ENCODE data around the gene FOXA1.

FOXA1 gene

DNA sequence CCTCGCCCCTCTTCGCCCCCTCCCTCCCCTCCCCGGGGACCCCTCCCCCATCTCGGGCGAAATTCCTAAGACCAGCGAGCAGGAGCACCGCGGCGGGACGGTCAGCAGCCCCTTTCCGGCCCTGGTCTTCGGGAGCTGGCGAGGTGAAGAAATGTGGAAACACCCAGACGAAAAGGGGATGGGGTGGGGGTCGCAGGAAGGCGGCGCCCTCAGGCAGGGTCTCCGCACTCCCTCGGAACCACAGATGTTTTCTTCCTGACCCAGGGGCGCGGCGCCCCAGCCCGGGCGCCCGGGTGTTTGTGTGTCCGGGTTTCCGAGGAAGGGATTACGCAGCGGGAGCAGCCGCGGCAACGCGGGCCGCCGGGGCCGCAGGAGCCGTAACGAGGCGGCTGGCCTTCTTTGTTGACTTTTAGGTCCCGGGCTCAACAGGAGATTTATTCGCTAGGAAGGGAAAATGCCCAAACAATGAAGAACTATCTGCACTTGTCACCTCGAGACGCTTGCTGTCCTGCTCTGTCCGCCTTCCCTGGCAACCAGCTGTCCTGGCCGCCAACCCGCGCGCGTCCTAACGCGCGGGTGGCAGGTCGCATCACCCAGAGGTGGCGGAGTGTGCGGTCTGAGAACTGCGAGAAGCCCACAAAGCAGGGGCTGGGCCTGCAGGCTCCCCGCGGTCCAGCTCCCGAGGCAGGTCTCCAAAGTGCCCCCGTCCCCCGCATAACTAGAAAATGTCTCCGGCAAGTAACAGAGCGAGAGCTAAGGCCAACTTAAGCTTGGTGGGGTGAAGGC, 7.0 kb downstream of the FOXA1 start:
- H3K4me3 ChIP-seq (ENCODE audit: low read length in 2 of 2): peak overlapping the region in 1 of 2 donors; percentile 8
- no peak overlapping the region for H3K27ac ChIP-seq (ENCODE audit: low read length)
- H3K27me3 ChIP-seq (ENCODE audit: control insufficient read depth in 1 of 2, insufficient read depth in 2 of 2, low read length in 2 of 2): peaks cover 64 to 95% of the 10 kb centered on the region in 2 donors
- no peaks in the 10 kb centered on the region for H3K36me3 ChIP-seq (ENCODE audit: control insufficient read depth in 2 of 2, insufficient read depth in 2 of 2, low read length in 2 of 2)
- peaks cover 0 to 4% of the 10 kb centered on the region in 2 donors for H3K9me3 ChIP-seq (ENCODE audit: control insufficient read depth in 2 of 2, low read length in 2 of 2)
- peaks cover 19% of the 10 kb centered on the region for H3K4me1 ChIP-seq (ENCODE audit: control insufficient read depth, insufficient read depth, low read length)
- H3K9ac ChIP-seq (ENCODE audit: low read length in 2 of 2): no peak overlapping the region

DNA sequence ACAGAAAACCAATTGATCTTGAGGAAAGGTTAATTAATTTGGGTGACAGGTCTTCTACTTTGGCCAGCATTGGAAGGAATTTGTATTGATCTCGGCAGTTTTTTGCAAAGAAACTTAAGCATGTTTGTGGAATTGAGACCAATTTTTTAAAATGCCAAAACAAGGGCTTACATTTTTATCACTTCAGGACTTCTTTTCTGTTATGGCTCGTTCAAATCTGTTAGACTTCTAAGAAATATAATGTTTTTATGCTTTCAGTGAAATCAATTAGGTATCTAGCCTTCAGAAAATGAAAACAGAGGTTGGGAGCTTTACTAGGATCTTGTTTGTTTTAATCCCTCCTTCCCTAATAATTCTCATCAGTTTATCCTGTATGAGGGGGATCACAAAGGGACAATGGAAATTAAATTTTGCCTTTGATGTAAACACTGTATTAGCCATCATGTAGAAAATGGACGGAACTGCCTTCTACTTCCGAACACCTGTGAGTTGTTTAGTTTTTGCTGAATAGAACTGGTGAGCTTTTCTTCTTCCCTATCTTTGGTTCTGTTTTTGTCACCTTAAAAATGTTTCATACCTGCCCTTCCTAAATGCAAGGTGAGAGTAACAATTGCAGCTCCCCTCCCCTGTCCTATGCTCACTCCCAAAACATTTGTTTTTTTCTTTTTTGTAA, 7.8 kb downstream of the FOXA1 start:
- Histone ChIP-seq H3K4me3 (ENCODE audit: low read length in 2 of 2) (no peak overlapping the region), H3K27ac (ENCODE audit: low read length) (no peak overlapping the region), H3K4me1 (ENCODE audit: control insufficient read depth, insufficient read depth, low read length) (peaks cover 17% of the 10 kb centered on the region), H3K27me3 (ENCODE audit: control insufficient read depth in 1 of 2, insufficient read depth in 2 of 2, low read length in 2 of 2) (peaks cover 56 to 90% of the 10 kb centered on the region in 2 donors), H3K36me3 (ENCODE audit: control insufficient read depth in 2 of 2, insufficient read depth in 2 of 2, low read length in 2 of 2) (no peaks in the 10 kb centered on the region), H3K9ac (ENCODE audit: low read length in 2 of 2) (no peak overlapping the region), H3K9me3 (ENCODE audit: control insufficient read depth in 2 of 2, low read length in 2 of 2) (peaks cover 0 to 4% of the 10 kb centered on the region in 2 donors)

- no peak overlapping the region for H3K4me3 ChIP-seq (ENCODE audit: low read length in 2 of 2)
- H3K9ac ChIP-seq (ENCODE audit: low read length in 2 of 2): no peak overlapping the region
- H3K4me1 ChIP-seq (ENCODE audit: control insufficient read depth, insufficient read depth, low read length): peaks cover 17% of the 10 kb centered on the region
Measured at GRCh38 chr14:37586797-37587130, 8.3 kb downstream of the FOXA1 start.

GRCh38 chr14:37585971-37586796, 8.9 kb downstream of the FOXA1 start:
- no peak overlapping the region for H3K9ac ChIP-seq (ENCODE audit: low read length in 2 of 2)
- peaks cover 51 to 80% of the 10 kb centered on the region in 2 donors for H3K27me3 ChIP-seq (ENCODE audit: control insufficient read depth in 1 of 2, insufficient read depth in 2 of 2, low read length in 2 of 2)
- H3K36me3 ChIP-seq (ENCODE audit: control insufficient read depth in 2 of 2, insufficient read depth in 2 of 2, low read length in 2 of 2): no peaks in the 10 kb centered on the region
- no peak overlapping the region for H3K4me3 ChIP-seq (ENCODE audit: low read length in 2 of 2)
- H3K4me1 ChIP-seq (ENCODE audit: control insufficient read depth, insufficient read depth, low read length): peaks cover 15% of the 10 kb centered on the region
- H3K27ac ChIP-seq (ENCODE audit: low read length): no peak overlapping the region
- peaks cover 0 to 4% of the 10 kb centered on the region in 2 donors for H3K9me3 ChIP-seq (ENCODE audit: control insufficient read depth in 2 of 2, low read length in 2 of 2)

More at GRCh38 chr14:37586797-37587130, 8.3 kb downstream of the FOXA1 start:
- Histone ChIP-seq H3K27me3 (ENCODE audit: control insufficient read depth in 1 of 2, insufficient read depth in 2 of 2, low read length in 2 of 2) (peaks cover 55 to 85% of the 10 kb centered on the region in 2 donors), H3K36me3 (ENCODE audit: control insufficient read depth in 2 of 2, insufficient read depth in 2 of 2, low read length in 2 of 2) (no peaks in the 10 kb centered on the region), H3K9me3 (ENCODE audit: control insufficient read depth in 2 of 2, low read length in 2 of 2) (peaks cover 0 to 4% of the 10 kb centered on the region in 2 donors), H3K27ac (ENCODE audit: low read length) (no peak overlapping the region)

GRCh38 chr14:37585101-37585511, 9.9 kb downstream of the FOXA1 start:
- no peak overlapping the region for H3K9ac ChIP-seq (ENCODE audit: low read length in 2 of 2)
- peaks cover 42 to 69% of the 10 kb centered on the region in 2 donors for H3K27me3 ChIP-seq (ENCODE audit: control insufficient read depth in 1 of 2, insufficient read depth in 2 of 2, low read length in 2 of 2)
- no peaks in the 10 kb centered on the region for H3K36me3 ChIP-seq (ENCODE audit: control insufficient read depth in 2 of 2, insufficient read depth in 2 of 2, low read length in 2 of 2)
- no peak overlapping the region for H3K27ac ChIP-seq (ENCODE audit: low read length)
- H3K9me3 ChIP-seq (ENCODE audit: control insufficient read depth in 2 of 2, low read length in 2 of 2): no peaks in the 10 kb centered on the region
- no peak overlapping the region for H3K4me3 ChIP-seq (ENCODE audit: low read length in 2 of 2)
- H3K4me1 ChIP-seq (ENCODE audit: control insufficient read depth, insufficient read depth, low read length): peaks cover 15% of the 10 kb centered on the region

DNA sequence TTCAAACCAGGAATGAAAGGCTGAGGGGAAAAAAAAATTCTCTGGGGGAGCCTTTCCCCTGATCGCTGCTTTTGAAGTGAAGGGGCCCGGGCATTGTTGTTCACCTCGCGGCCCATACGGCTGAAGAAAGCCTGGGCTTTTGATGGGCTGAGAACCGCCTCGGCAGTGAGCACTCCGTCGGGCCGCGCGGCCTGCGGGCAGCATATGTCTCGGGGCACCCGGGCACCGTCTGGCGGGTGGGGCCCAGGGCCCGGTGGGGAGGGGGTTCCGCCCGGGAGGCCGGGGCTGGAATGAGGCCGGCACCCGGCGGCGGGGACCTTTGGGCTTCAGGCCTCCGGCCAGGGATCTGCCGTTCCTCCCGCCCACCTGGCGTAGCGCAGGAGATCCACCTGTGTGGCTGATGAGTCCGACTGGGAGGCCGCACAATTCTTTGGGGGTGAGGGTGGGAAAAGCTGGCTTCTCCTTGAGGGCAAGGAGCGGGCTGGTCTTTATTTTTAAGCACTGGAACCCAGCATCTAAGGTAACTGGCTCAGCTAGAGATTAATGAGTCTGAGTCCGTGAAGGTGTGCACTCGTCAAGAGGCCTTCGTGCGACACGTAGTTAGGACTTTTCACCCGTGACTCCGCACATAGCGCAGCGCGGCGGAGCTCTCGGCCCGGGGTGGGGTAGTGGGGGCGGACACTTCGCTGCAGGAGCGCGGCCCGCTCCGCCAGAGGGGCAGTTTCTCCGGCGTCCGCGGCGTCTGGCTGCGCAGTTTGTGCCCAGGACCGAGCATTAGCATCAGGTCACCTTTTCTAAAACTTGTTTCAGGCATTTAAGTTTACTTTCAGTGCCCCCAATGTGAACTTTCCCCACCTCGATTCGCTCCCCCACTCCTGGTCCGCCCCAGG, 10.6 kb downstream of the FOXA1 start:
- H3K27me3 ChIP-seq (ENCODE audit: control insufficient read depth in 1 of 2, insufficient read depth in 2 of 2, low read length in 2 of 2): peaks cover 40 to 65% of the 10 kb centered on the region in 2 donors
- no peak overlapping the region for H3K9ac ChIP-seq (ENCODE audit: low read length in 2 of 2)
- H3K4me3 ChIP-seq (ENCODE audit: low read length in 2 of 2): no peak overlapping the region
- H3K36me3 ChIP-seq (ENCODE audit: control insufficient read depth in 2 of 2, insufficient read depth in 2 of 2, low read length in 2 of 2): no peaks in the 10 kb centered on the region
- H3K4me1 ChIP-seq (ENCODE audit: control insufficient read depth, insufficient read depth, low read length): peaks cover 15% of the 10 kb centered on the region
- no peaks in the 10 kb centered on the region for H3K9me3 ChIP-seq (ENCODE audit: control insufficient read depth in 2 of 2, low read length in 2 of 2)
- no peak overlapping the region for H3K27ac ChIP-seq (ENCODE audit: low read length)

DNA sequence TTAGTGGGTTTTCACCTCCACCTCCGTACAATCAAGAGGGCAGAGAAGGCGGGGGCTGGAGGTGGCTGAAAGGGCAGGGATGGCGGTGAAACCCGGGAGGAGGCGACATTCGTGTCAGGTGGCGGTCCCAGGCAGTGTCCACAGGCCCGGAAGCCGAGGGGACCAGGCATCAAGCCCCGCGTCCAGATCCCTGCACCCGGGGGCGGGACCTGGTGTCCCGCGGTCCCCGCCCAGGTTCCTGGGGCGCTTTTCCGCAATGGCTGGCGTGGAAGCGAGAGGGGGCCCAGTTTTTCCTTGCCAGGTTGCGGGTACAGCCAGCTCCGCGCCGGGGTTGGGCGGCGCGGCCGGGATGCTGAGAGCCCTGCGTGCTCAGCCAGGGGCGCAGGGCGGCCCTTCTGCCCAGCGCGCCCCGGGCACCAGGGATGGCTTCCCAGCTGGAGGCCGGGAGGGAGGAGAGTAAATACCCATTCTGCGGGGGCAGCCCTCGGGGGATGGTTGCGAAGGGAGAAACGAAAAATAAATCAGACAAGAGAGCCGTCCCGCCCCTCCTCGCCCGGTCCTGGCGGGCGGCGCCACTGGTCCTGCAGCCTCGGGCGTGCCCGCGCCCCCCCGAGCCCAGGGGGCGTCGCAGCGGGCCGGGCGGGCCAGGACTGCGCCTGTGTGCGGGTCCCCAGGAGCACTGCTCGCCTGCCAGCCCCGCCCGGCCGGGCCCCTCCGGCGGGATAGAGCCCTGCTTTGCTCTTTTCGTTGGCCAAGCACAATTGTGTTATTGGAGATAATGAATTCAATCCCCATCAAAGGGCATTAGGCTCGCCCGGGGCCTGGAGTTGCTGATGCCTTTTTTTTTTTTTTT, 11.5 kb downstream of the FOXA1 start:
- Histone ChIP-seq H3K4me3 (ENCODE audit: low read length in 2 of 2) (peak overlapping the region in 1 of 2 donors; percentile 16), H3K27ac (ENCODE audit: low read length) (no peak overlapping the region), H3K4me1 (ENCODE audit: control insufficient read depth, insufficient read depth, low read length) (peaks cover 15% of the 10 kb centered on the region), H3K27me3 (ENCODE audit: control insufficient read depth in 1 of 2, insufficient read depth in 2 of 2, low read length in 2 of 2) (peaks cover 32 to 60% of the 10 kb centered on the region in 2 donors), H3K36me3 (ENCODE audit: control insufficient read depth in 2 of 2, insufficient read depth in 2 of 2, low read length in 2 of 2) (no peaks in the 10 kb centered on the region), H3K9me3 (ENCODE audit: control insufficient read depth in 2 of 2, low read length in 2 of 2) (no peaks in the 10 kb centered on the region), H3K9ac (ENCODE audit: low read length in 2 of 2) (no peak overlapping the region)

DNA sequence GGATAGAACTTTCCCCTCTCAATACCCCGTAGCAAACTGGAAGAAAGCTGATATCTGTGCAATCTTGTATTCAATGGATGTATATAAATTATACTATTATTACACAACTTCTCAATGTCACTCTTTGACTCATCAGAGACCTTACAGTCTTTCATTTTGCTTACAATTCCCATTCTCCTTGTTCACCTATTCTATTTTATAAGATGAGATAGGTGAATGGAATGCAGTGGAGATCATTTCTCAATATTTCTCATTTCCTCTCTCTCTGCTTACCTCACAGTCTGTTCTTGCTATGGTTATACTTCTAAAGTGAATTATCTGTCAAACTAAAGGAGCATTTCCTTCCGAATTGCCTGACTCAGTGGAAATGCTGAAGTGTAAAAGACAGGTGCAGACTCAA, 14.9 kb downstream of the FOXA1 start:
- Histone ChIP-seq H3K36me3 (ENCODE audit: control insufficient read depth in 2 of 2, insufficient read depth in 2 of 2, low read length in 2 of 2) (no peaks in the 10 kb centered on the region), H3K4me1 (ENCODE audit: control insufficient read depth, insufficient read depth, low read length) (peaks cover 9% of the 10 kb centered on the region), H3K9me3 (ENCODE audit: control insufficient read depth in 2 of 2, low read length in 2 of 2) (no peaks in the 10 kb centered on the region), H3K27me3 (ENCODE audit: control insufficient read depth in 1 of 2, insufficient read depth in 2 of 2, low read length in 2 of 2) (peaks cover 13 to 28% of the 10 kb centered on the region in 2 donors), H3K9ac (ENCODE audit: low read length in 2 of 2) (no peak overlapping the region), H3K27ac (ENCODE audit: low read length) (no peak overlapping the region), H3K4me3 (ENCODE audit: low read length in 2 of 2) (no peak overlapping the region)

GRCh38 chr14:37579274-37579673, 15.8 kb downstream of the FOXA1 start:
- Histone ChIP-seq H3K9ac (ENCODE audit: low read length in 2 of 2) (no peak overlapping the region), H3K4me3 (ENCODE audit: low read length in 2 of 2) (no peak overlapping the region), H3K27ac (ENCODE audit: low read length) (no peak overlapping the region), H3K36me3 (ENCODE audit: control insufficient read depth in 2 of 2, insufficient read depth in 2 of 2, low read length in 2 of 2) (no peaks in the 10 kb centered on the region), H3K4me1 (ENCODE audit: control insufficient read depth, insufficient read depth, low read length) (peaks cover 6% of the 10 kb centered on the region), H3K27me3 (ENCODE audit: control insufficient read depth in 1 of 2, insufficient read depth in 2 of 2, low read length in 2 of 2) (peaks cover 5 to 23% of the 10 kb centered on the region in 2 donors), H3K9me3 (ENCODE audit: control insufficient read depth in 2 of 2, low read length in 2 of 2) (no peaks in the 10 kb centered on the region)

All from stomach smooth muscle (tissue), 2 donors.